NCI-H446 (cell line): ENCODE results near the gene NTMT1.
"Not testable (repeated sequence)": the region's sequence is repeated elsewhere in the genome, so short reads cannot be mapped to it uniquely, and the experiment has no call there.

Experiments used
- DNase-seq, 2 experiments: peaks; one replicate each; lab custom pipeline; 2025; lab: John Stamatoyannopoulos, UW

NTMT1 gene

DNA sequence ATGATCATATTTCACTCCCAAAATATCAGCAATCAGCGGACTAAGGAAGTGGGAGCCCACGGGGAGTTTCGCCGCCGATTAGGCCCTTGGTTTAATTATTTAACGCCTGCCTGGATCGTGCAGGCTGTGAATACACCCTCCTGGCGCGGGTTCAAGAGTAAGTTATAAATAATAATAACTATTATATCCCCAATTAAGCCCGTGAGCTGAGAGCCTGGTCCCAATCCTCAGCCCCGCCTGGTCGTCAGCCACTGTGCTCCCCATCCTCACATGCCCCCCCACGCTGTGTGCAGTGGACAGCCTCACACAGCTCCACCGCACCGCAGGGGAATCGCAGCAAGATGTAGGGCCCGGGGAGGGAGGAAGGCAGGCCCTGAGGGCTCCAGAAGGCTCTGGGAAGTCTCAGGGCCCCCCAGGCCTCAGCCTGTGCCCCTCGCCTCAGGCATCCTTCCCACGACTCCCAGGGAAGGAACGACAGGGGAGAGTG lies 28.6 kb downstream of the NTMT1 start:
- no peak for DNase-seq

DNA sequence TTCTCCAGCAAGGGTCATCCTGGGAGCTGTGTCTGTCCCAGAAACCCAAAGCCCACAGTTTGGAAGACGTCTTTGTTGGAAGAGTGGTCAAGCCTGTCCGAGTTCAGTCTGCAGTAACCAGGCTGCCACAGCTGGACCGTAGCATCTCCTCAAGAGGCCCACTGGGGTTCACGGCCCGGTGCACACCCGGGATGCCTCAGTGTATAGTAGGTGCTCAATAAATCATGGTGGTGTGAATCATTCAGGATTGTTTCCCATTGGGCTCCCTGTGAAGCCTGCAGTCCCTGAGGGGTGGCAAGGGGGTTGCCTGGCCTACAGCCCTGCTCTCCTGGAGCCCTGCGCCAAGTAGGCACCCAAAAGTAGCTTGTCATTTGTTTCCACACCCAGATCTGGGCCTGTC lies 29.2 kb downstream of the NTMT1 start:
- DNase-seq: no peak

DNA sequence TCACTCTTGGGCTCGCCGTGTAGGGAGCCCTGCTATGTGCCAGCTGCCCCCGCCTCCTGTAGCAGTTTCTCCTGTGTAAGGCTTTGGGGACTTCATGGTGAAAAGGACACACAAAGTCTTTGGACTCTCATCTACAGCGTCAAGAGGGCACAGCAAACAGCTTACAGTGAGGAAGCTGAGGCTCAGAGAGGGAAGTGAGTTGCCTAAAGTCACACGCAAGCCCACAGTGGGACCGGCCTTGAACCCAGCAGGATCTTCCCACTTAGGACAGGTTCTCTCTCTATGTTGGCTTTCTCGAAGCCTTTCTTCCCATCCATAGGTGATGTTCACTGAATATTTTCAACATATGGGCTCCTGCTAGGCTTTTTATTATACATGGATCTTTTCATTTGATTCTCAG lies 29.7 kb downstream of the NTMT1 start:
- DNase-seq: no peak

DNA sequence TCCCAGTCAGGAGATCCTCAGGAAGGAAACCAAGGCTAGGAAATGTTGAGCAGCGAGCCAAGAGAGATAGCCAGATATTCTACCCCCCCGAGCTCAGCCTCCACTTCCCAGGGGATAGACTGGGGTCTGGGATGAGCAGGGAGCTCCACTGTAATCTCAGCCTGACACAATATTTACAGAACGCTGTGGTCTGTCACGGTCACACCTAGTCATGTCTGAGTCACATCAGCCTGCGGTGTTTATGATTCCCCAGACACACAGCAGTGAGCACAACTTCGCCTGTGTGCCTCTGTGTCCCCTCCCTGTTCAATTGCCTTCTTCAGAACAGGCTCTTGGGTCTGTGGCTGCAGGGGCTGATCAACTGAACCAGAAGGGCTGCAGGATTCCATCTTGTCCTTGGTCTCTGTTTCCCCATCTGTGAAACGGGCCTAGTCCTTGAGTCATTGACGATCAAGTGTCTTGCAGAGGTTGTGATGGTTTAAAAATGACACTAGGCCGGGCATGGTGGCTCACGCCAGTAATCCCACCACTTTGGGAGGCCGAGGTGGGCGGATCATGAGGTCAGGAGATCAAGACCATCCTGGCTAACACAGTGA lies 30.9 kb downstream of the NTMT1 start:
- no peak for DNase-seq

DNA sequence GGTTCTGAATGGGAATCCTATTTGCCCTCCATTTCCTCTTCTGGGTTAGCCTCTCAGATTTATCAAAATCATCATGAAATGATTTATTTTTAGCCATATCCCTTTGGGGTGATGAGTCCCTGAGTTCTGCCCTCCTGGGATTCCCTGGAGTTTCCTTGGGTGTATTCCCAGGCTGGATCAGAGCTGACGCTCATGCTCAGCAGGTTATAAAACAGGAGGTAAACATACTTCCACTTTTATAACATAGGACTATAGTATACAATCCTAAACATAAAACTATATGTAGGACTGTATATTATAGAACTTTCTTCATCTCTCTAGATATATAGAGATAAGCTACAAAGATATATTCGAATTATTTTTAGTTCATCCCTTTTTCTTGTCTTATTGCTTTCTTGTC lies 35.1 kb downstream of the NTMT1 start:
- no peak for DNase-seq

DNA sequence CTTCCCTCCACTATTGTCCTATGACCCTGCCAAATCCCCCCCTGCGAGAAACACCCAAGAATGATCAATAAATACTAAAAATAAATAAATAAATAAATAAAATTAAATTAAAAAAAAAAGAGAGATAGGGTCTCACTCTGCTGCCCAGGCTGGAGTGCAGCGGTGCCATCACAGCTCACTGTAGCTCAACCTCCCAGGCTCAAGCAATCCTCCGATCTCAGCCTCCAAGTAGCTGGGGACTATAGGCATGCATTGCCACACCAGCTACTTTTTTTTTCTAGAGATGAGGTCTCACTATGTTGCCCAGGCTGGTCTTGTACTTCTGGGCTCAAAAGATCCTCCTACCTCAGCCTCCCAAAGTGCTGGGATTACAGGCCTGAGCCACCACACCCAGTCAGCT lies 36.3 kb downstream of the NTMT1 start:
- not testable (repeated sequence) for DNase-seq

DNA sequence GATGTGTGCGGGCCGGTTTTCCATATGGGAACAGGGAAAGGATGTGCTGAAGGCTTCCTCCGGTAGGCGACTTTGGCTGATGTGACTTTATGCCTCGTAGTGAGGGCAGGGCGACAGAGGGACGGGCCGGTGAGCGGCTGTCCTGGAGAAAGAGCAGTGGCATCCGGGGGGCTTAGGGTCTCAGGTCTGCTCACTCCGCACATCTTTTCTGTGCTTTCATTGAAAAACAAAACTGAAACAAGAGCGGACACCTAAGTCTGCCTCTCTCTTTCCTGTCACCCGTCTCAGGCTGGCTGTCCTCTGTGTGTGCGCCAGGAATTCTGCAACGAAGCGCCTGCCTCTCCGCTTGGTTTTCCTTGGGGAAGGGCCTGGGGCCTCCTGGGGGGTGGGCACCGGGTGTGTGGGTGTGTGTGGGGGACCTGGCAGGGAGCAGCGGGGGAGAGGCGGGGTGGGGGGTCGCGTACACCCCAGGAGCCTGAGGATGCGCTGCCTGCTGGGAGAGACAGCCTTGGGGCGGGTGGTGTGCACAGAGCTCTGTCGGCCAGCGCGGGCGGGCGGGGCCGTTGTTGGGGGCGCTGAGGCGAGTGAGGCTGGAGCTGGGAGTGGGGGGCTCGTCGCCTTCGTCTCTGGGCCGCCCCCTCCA lies 38.9 kb downstream of the NTMT1 start:
- no peak for DNase-seq

DNA sequence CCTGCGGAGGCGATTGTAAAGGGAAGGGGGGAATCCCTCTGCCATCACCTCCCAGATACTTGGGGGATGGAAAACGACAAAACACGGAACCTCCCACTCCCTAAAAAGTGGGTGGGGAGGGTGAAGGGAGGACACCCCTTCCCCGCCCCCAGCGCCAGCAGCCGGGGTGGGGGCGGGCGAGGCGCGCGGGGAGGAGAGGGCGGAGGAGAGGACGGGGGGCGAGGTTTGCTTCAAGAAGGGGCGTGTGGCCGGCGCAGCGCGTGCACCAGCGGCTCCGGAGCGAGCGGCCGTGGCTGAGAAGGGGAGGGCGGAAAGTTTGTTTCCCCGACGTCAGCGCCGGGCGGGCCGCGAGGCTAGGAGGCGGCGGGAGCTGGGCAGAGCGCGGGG lies 39.4 kb downstream of the NTMT1 start, which contains the start of gene PRRX2:
Gene PRRX2 (plus strand): TSS at position 259 of the 387 bp plus-strand sequence. CDS start 221 bp downstream, outside the sequence.
- no peak for DNase-seq

DNA sequence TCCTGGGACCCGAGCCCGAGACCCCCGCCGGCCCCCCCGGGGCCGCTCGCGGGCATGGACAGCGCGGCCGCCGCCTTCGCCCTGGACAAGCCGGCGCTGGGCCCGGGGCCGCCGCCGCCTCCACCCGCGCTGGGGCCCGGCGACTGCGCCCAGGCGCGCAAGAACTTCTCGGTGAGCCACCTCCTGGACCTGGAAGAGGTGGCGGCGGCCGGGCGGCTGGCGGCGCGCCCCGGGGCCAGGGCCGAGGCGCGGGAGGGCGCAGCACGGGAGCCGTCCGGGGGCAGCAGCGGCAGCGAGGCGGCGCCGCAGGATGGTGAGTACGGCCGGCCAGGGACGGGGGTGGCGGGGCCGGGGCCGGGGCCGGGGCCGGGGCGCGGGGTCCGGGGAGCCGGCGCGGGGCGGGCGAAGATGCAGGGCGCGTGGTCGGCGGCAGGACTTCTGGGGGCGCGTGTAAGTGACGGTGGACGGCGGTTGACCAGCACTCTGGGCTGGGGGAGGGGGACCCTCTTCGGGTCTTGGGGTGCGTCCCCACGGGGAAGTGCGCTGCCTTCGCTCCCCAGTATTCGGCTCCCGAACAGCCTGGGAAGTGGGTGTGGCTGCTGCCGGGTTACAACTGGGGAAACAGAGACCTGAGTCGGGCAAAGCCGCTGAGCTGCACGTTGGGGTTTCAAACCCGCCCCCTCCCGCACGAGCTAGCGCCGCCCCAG lies 40.0 kb downstream of the NTMT1 start:
- no peak for DNase-seq

DNA sequence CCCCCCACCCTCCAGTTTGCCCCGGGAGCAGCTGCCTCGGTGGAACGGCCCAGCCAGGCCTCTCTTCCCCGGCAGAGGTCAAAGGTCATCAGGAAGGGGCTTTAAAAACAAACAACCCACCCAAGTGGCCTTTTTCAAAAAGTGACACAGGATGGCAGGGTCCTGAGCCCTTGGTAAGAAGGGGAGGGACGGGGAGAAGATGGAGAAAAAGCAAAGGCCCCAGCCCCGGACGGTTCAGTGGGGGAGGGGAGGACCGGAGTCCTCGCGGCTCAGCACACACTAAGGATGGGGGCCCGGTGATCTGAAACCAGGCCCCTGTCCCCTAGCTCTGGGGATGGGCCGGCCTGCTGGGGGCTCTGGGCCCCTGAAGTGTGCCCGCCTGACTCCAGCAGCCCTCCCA lies 40.6 kb downstream of the NTMT1 start:
- DNase-seq: no peak

DNA sequence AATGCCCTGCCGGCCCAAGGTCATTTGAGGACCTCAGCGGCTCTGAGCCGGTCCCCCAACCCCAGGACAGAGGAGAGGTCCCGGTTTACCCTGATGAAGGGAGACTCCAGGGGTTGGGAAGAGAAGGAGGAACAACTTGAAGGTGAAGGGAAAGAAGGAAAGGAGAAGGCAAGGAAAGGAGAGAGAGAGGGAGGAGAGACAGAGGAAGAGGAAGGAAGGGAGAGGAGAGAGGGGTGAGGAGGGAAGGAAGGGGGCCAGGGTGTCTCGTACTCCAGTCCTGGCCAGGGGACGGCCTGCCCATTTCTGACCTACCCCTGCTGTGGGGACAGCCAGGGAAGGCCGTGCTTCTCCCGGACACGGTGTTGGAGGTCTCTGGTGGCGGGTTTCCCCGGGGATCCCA lies 41.4 kb downstream of the NTMT1 start:
- no peak for DNase-seq

DNA sequence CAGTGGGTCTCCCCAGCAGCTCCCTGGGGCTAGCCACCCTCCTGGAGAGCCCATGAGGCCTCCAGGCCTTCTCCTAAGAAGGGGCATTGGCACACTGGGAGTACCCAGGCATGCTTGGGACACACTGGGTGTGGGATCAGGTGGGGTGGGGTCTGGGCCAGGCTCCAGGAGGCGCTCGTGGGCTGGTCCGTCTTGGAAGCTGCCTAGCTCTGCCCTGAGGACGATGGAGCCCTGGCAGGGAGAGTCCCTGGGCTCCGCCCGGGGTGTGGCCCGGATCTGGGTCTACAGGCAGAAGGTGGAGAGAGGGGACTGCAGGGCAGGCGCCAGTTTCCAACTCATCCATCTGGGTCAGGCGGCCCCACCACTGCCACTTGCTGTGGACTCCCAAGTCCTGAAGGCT lies 41.9 kb downstream of the NTMT1 start:
- no peak for DNase-seq

DNA sequence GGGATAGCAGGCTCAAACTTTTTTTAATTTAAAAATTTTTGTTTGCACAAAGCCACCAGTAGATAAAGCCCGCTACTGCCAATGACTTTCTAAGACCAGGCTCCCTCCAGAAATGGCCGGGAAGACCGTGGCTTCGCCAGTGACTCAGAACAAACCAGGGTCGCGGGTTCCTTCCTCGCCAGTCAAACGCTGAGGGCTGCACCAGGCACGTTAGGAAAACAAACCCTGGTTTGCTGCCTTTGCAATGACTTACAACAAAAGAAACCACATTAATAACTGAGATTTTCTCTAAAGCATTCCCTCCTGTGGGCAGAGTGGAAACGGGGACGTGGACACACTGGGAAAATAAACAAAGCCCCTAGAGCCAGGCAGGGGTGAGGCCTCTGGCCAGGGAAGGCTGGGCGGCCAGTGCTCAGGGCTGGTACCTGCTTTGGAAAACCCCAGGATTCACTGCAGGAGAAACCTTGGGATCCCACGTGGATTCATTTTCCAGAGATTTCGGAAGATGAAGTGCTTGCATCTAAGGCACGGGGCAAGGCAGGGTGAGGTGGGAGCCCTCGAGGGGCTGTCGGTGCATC lies 43.3 kb downstream of the NTMT1 start:
- DNase-seq: no peak

DNA sequence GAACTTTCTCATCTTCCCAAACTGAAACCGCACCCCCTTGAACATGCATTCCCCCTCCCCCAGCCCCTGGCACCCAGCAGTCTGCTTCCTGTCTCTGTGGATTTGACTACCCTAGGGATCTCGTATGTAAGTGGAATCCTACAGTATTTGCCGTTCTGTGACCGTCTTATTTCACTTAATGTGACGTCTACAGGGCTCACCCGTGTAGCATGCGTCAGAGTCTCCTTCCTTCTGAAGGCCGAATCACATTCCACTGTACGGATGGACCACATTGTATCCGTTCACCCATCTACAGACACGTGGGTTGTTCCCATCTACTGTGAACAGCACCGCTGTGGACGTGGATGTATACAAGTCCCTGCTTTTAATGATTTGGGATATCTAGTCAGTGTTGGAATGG lies 44.0 kb downstream of the NTMT1 start:
- no peak for DNase-seq

DNA sequence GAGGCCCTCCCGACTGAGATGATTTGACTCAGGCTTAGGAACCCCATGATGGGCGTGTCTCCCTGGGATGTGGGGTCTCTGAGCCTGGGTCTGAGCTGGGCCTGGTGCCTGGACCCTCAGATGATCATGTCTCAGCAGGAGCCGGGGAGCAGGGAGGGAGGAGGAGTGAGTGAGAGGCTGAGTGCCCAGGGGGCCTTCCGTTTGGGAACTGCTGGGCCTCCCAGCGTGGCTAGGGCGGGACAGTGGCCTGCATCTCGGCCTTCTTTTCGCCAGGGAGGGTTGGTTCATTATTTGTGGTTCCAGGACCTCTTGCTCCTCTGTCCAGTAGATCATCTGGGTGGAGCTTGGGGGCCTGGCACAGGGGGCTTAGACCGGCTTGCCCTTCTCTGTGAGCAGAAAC lies 45.1 kb downstream of the NTMT1 start:
- no peak for DNase-seq

DNA sequence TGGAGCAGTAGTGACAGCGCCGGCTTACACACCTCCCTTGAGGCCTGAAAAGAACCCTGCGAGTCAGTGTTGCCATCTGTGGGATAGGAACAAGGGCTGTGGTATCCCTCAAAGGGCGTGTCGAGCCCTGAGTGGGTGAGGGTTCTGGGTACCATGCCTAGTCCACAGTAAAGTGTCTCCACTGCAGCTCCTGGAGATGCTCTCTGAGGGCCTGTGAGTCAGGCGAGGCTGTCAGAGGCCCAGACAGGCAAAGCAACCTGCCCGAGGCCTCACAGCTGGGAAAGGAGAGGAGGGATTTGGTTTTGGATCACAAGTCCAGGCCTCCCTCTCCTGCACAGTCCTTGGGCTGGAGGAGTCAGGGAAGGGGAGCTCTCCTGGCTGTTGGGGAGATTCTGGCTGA lies 45.6 kb downstream of the NTMT1 start:
- DNase-seq: no peak

DNA sequence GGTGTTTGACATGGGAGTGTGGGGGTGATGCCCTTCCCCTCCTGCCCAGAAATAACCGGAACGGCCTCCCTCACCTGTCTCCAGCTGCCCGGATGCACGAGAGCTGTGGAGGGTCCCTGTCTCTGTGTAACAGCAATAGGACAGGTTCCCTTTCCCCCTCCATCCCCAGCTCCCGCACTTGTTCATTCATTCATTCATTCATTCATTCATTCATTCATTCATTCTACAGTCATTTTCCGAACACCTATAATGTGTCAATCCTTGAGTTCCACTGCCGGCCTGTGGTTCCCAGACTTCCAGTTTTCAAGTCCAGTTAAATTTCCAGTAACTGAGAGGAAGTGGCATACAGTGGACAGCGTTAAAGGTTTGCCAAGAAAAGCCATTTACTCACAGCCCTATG lies 46.7 kb downstream of the NTMT1 start:
- no peak for DNase-seq

DNA sequence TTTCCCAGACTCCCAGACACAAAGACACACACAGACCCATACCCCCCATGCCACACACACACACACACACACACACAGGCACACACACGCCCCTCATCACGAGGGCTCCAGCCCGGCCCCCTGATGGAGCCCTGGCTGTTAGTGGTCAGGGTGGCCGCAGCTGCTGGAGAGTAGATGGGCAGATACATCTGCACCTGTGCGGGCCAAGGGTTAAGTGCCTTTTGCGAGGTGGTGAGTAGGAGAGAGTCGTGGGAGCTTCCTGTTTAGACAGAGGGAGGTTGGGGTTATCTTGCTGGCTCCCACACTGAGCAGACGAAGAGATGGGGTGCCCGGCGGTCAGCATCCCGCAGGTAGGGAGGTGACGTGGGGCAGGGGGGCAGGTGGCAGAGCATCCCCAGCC lies 47.6 kb downstream of the NTMT1 start:
- DNase-seq: no peak

DNA sequence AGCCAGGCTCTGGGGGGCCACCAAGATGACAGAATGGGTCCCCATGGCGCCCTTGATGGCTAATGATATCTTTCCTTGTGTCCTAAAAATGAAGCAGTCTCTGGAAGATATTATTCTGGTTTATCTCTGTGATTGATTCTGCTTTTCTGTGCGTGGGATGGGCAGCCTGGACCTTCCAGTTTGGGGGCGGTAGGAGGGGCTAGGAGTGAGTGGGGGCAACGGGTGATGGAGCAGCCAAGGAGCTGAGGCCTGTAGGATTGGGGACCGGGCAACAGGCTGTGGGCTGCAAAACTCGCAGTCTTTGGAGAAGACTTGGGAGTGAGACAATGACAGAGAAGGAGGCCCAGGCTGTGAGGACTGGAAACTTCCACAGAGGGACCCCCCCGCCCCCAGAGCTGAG lies 48.3 kb downstream of the NTMT1 start:
- no peak for DNase-seq

DNA sequence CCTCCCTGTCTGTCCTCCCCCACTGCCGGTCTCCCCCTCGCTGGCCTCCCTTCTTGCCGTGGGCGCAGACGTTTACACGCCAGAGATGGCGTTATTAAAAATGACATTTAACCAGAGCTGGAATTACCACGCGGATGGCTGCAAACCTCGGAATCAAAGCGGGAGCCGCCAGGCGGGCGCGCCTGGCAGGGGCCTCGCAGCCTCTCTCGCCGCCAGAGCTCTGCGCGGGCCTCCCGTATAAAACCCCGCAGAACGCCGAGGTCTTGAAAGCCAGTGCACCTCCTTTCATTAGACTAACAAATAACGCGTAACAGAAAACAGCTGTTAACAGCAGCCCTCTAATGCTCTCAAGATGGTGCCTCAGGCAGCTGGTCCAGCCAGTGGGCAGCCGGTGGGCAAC lies 49.7 kb downstream of the NTMT1 start:
- DNase-seq: no peak

DNA sequence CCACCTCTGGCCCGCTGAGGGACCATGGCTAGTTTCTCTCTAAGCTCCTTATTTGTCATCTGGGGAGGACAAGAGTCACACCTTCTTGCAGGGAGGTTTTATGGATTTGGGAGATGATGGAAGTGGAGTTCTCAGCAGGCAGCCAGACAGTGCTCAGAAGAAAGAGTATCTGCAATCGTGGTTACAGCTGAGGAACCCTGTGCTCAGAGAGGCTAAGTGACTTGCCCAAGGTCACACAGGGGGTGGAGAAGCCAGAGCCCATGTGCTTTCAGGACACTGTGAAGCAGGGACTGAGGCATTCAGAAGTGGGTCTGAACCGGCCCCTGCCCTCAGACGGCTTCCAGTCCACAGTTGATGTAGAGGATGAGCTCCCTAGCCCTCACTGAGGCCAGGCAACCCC lies 50.3 kb downstream of the NTMT1 start:
- DNase-seq: no peak

DNA sequence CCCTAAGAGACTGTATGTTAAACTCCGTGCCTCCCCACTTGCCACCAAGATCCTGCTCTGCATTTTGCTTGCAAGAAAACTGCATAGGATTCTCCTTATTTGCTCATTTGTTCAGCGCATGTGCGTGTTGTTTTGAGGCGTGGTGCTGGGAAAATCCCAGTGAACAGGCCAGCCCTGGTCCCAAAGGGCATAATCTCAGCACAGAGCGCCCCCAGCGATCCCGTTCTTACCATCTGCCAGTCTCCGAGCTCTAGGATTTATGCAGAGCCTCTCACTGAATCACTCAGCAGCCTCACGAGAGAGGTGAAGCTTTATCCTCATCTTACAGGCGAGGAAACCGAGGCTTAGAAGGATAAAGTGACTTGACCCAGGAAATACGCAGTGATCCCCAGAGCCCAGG lies 51.0 kb downstream of the NTMT1 start:
- no peak for DNase-seq

DNA sequence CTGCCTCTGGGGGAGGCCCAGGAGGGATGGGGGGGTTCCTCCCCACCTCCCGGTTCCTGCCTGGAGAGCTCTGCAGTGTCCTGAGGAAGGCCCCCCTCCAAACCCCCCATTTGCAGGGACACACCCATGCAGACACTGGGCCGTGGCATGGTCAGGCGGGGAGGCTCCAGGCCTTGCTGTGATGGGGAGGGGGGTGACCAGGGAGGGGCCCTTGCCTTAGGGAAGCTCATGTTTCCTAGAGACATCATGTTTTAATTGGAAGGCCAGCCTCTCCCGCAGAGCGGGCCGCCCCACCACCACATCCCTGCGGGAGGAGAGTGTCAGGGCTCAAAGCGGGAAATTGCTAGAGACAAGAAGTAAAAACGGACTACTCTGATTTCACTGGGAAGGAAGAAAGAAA lies 51.5 kb downstream of the NTMT1 start:
- DNase-seq: no peak
